CD4-positive, alpha-beta T cell treated with Interleukin-6 for 4 hours (primary cell): Measurements from ENCODE around the gene LRCH4.

ENCODE experiments used
- DNase-seq: peaks from one replicate; pipeline ENCODE4 v3.0.0-alpha.2; 2020; ENCODE audit warnings: mixed read lengths

The LRCH4 gene

GRCh38 chr7:100604976-100605911, 19.3 kb upstream of the LRCH4 start:
- peak; percentile 65 for DNase-seq

GRCh38 chr7:100604028-100604975, 18.4 kb upstream of the LRCH4 start:
- peak; percentile 86 for DNase-seq

GRCh38 chr7:100603726-100604027, 17.7 kb upstream of the LRCH4 start:
- DNase-seq: no peak

DNA sequence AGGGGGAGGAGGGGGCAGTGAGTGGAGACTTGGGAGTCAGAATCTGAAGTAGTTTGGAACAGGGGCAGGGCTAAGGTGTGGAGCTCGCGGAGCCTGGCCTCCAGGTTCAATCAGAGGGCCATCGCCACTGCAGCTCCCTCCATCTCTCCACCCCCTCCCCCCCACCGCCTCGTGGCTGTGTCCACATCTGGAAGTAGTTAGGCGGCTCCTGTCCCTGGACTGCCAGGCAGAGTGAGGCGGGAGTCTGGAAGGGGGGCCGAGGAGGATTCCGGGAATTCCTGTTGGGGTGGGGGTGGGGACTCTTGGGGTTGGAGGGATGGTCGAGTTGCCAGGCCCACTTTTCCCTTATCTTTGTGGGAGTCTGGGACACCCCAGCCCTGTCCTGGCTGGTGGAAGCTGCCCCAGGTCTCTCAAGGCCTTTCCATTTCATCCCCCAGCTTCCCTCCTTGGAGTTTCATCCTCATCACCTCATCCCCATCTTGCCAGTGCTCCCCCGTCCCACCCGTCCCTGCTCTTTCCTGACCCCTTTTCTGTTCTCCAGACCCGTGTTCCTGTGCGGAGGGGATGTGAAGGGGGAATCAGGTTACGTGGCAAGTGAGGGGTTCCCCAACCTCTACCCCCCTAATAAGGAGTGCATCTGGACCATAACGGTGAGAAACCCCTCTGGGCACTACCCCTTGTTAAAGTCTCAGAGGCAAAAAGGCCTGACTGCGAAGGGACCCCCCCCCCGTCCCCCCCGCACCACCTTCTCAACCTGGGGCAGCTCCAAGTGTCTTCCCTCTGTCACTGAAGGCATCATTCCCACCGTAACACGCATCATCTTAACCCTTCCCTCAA, 17.2 kb upstream of the LRCH4 start:
- no peak for DNase-seq

DNA sequence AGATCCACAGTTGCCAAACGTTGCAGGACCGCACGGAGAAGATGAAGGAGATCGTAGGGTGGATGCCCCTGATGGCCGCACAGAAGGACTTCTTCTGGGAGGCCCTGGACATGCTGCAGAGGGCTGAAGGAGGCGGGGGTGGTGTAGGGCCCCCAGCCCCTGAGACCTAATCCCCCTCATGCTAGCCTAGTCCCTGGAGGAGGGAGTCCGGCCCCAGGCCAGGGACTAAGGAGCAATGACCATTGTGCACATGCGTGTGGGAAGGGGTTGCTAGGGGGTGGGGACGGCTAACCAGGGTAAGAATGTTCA, 14.8 kb upstream of the LRCH4 start:
- DNase-seq: no peak

- DNase-seq: no peak
These were observed 14.2 kb upstream of the LRCH4 start for GRCh38 chr7:100599911-100600729.

- no peak for DNase-seq
These were observed 12.5 kb upstream of the LRCH4 start for GRCh38 chr7:100598425-100598824.

GRCh38 chr7:100595188-100595587, 9.3 kb upstream of the LRCH4 start:
- DNase-seq: no peak

DNA sequence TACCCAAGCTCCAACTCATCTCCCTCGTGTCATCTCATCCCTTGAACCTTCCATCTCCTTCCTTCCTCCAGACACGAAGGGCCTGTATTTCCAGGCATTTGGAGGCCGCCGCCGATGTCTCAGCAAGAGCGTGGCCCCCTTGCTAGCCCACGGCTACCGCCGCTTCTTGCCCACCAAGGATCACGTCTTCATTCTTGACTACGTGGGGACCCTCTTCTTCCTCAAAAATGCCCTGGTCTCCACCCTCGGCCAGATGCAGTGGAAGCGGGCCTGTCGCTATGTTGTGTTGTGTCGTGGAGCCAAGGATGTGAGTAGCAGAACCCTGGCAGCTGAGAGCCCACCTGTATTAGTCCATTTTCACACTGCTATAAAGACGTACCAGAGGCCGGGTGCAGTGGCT, 5.7 kb upstream of the LRCH4 start:
- no peak for DNase-seq

DNA sequence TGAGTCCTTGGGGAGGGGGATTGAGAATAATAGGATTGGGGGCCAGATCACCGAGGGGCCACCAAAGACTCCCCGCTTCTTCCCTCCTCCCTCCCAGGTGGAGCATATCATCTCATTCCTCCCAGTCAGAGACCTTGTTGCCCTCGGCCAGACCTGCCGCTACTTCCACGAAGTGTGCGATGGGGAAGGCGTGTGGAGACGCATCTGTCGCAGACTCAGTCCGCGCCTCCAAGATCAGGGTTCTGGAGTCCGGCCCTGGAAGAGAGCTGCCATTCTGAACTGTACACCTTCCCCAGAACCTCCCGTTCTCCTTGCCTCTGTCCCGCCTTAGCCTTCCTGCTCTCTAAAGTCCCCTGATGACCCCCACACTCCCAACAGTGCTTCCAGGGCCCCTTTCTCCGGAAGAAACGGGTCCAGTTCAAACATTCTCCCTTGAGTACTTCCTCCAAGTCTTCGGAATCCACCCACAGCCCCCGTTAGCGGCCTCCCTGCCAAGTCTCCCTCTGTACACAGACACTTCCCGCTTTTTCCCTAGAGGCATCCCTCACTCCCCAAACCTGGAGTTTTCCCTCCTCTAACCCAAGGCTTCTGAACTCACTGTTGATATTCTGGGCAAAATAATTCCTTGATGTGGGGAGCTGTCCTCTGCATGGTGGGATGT, 4.3 kb upstream of the LRCH4 start:
- no peak for DNase-seq

- DNase-seq: no peak
These were observed 3.5 kb upstream of the LRCH4 start for GRCh38 chr7:100589341-100589947.

DNA sequence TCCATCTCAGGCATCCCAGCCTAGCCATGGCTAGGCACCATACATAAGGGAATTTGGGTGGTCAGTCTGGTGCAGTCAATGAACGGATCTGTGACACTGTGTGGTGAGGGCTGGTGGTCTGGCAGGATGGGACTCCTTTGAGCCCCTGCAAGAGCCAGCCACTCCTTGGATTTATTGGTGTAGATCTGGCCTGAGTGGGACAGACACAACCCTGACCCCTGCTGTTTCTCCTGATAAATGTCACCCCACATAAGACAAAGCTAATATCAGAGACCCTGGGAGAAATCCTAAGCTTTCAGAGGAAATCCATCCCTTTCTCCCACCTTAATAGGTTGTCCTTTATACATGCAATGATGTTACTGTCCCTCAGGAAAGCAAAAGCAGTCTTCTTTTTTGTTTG, 2.5 kb upstream of the LRCH4 start:
- no peak for DNase-seq

DNA sequence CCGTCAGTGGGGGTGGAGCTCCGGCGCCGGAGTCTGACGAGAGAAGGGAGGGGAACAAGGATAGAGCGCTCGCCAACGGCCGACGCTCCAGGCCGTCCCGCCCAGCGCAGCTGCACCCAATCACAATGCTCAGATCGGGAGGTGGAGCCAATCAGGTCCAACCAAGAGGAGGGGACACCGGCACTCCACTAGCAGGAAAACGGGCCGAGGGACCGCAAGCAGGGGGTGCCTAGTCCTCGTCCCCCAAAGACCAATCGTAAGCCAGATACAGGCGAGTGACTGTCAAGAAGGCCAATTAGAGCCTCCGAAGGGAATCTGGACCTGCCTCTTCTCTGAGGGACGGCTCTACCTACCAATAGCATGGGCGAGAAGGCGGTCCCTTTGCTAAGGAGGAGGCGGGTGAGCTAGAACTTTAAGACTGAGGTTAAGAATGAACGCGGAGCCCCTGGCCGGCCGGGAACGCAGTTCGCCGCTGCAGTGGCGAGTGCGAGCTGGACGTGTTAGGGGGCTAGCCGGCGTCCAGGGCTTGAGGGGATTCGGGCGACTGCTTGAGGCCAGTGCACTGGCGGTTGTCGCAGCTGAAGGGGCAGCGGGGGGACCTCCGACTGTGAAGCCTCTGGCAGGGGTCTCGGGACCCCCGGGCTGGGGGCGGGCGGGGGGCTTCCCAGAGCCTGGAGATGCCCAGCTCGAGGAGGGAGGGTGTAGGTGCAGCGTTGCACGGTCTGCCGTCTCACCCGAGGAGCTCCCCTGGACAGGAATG, 517 bp upstream of the LRCH4 start, which contains the start of gene FBXO24:
FBXO24 (plus strand) TSS at position 63 of the 760 bp plus-strand sequence; CDS start at position 361, 298 bp downstream.
- DNase-seq: peak; percentile 100

- DNase-seq: no peak
These were observed 1.0 kb downstream of the LRCH4 start for GRCh38 chr7:100584683-100585510.

GRCh38 chr7:100584054-100584682, 1.8 kb downstream of the LRCH4 start:
- DNase-seq: no peak

- DNase-seq: peak; percentile 77
These were observed 2.5 kb downstream of the LRCH4 start for GRCh38 chr7:100583132-100584053.

GRCh38 chr7:100582650-100583049, 3.3 kb downstream of the LRCH4 start:
- no peak for DNase-seq
